Cerebellar nuclear complex (tissue), 1 donor: ENCODE data around the gene QSER1.
"Not testable (repeated sequence)": the region's sequence is repeated elsewhere in the genome, so short reads cannot be mapped to it uniquely, and the experiment has no call there.

ENCODE experiments used
- DNase-seq, 2 experiments: peaks; one replicate each; lab custom pipeline; 2025; lab: John Stamatoyannopoulos, UW

Gene QSER1

DNA sequence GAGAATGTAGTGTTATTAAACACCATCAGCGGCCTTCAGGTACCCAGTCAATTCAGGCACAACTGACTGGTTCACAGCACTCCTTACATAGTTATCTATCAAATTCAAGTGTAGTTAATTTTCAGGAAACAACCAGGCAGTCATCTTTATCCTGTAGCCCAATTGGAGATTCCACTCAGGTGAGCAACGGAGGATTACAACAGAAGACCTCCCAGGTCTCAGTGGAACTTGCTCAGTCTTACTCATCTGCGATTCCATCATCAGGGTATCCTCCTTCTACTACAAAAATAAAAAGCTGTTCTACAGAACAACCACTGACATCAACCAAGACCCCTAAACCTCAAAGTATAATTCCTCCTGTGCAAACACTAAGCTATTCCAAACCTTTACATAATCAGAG lies 39.6 kb downstream of the QSER1 start:
- no peak for DNase-seq

DNA sequence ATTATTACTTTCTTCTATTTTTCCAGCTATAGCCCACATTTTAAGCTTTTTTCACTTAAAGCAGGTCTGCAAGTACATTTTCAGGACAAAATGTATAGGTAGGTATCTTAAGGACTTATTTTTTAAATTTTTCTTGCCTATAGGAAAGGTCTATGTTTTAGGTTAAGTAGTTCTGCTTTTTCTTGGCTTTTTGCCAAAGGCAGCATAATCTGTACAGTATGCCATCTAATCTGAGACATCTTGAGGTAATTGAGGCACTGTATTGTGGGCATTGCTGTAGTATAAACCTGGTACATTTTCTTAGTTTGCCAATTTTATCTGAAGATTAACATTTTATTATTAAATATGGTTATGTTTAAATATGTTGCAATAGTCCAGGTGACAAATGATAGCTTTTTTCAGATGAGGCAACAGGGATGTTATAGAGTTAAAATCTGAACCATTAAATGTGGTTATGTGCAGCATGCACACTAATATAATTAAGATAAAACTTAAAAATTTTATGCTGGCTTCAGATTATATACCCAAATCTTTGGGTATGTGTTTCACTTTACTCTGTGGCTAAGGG lies 42.9 kb downstream of the QSER1 start:
- no peak for DNase-seq

DNA sequence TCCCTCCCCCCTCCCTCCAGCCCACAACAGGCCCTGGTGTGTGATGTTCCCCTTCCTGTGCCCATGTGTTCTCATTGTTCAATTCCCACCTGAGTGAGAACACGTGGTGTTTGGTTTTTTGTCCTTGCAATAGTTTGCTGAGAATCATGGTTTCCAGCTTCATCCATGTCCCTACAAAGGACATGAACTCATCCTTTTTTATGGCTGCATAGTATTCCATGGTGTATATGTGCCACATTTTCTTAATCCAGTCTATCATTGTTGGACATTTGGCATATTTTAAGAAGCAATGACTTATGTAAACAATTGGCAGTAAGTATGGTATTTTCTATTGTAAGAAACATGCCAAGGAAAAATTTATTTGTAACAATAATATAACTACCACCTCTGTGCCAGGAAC lies 43.6 kb downstream of the QSER1 start:
- DNase-seq: not testable (repeated sequence)

DNA sequence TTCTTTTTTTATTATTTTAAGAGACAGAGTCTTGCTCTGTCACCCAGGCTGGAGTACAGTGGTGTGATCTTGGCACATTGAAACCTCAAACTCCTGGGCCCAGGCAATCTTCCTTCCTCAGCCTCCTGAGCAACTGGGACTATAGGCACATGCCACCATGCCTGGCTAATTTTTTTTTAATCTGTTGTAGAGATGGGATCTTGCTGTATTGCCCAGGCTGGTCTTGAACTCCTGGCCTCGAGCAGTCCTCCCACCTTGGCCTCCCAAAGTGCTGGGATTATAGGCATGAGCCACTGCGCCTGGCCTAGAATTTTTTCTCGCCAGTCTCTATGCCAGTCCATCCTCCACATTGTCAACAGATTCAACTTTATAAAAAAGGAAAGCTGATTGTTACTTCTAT lies 44.7 kb downstream of the QSER1 start:
- DNase-seq: not testable (repeated sequence)

DNA sequence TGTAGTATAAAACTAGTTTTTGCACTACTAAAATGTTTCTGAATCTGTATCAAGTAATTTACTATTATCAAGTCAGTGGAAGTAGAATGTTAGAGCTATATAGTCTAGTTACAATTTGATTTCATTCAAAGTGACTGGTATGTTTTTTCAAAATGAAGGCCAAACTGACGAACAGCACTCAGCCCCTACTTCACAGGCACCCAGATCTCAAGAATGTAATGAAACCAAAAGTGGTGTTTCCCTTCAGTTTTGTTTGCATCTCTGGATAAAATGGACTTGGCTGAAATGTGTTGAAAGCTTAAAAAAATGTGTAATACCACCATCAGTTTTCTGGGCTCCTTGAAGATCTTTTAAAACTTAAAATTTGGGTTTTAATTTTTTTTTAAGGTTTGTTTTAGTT lies 46.4 kb downstream of the QSER1 start:
- DNase-seq: no peak

DNA sequence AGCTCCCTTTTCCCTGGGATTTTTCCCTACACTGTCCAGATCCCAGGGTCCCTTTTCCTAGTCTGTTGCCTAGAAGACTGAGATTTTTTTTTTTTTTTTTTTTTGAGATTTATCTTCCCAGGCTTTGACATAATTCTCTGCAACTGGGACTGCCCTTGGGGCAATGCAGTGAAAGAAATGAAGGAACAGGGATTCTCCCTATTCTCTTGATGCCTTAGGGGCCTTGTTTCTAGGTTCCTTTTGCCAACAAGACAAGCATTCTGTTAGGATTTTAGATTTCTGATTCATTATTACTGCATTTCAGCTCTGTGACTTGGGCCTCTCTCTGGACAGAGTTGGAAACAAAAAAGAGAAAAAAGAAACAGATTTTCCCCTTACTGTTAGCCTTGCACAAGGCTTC lies 47.3 kb downstream of the QSER1 start:
- DNase-seq: no peak

DNA sequence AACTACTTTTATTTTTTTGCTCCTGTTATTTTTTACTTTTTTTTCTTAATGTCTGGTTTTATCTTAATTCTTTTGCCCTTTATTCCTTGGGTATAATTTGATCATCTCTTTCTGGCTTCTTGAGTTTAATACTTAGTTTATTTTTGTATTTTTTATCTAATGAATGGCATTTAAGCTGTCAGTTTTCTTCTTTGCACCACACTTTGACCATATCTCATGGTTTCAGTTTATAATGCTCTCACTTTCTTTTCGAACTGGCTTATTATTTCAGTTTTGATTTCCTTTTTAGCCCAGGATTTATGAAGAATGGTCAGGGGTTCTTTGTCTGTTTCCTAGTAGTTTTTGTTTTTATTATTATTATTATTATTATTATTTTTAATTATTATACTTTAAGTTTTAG lies 48.3 kb downstream of the QSER1 start:
- DNase-seq: no peak

DNA sequence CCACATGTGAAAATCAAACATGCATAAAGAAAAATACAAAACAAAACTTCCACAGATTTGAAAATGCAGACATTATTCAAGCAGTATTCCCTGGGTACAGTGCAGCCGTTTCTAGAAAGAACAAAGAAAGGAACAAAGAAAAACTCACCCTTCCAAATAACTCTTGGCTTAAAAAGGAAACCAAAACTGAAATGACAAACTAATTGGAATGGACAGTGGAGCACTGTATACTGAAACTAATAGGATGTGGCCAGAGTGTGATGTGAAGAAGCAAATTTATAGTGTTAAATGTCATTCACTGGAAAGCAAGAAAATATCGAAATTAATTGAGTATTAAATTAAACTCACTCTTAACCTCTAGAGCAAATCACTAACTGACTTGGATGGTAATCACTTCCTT lies 55.4 kb downstream of the QSER1 start:
- no peak for DNase-seq

DNA sequence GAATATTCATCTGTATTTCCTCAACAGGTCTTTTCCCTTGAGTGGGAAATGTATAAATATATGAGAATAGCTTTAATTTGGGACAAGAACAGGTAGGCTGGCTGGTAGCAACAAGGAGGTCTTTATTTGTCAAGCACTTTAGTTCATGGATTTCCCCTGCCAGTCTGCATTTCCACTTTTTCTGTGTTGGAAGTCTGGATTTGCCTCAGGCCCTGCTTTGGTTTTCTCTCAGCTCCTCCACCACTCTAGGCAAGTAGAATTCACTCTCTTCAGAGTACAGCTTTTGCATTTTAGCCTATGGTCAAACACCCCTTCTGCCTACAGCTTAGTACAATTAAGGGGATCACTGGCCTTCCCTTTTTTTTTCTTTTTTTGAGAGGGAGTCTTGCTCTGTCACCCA lies 57.1 kb downstream of the QSER1 start:
- DNase-seq: no peak

DNA sequence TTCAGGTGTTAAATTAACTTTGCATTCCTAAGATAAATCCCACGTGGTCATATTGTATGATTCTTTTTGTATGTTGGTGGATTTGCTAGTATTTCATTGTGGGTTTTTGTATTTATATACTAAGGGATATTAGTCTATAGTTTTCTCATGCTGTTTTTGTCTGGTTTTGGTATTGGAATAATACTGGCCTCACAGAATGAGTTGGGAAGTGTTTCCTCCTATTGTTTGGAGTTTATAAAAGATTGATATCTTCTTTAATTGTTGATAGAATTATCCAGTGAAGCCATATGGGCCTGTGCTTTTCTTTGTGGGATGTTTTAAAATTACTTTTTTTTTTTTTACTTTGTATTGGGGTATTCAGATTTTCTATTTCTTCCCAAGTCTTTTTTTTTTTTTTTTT lies 59.8 kb downstream of the QSER1 start:
- no peak for DNase-seq

DNA sequence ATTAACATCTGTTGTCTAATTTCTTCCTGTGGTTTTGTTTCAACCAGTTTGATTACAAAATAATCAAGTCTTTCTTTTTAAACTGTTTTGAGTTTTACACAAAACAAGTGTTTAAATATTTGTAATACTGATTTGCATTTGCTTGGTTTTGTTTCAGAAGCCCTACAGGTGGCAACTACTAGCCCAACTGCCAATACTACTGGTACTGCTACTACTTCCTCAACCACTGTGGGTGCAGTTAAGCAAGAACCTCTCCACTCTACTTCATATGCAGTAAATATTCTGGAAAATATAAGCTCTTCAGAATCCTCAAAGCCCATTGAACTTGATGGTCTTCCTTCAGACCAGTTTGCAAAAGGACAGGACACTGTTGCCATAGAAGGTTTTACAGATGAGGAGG lies 61.1 kb downstream of the QSER1 start:
- DNase-seq: no peak

DNA sequence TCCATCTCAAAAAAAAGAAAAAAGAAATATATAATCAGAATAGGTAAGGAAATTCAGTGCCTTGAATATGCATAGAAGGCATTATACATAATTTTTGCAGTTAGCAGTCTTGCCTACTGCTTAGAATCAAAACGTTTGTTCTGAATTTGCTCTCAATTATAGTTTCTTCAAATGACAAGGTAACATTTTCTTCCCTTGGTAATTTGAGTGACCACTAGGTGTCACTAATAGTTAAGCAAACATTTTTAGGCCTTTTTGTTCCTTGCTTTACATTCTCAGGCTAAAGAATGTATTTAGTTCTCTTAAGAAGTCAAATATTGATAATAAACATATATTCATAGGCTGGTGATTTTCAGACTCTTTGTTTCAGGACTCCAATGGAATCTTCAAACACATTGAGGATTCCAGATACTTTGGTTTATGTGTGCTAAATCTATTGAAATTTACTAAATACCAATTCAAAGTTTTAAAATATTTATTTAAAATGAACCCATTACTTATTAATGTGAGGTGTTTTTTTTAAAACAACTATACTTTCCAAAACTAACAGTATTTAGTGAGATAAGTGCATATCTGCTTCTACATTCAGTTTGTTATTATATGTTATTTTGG lies 68.0 kb downstream of the QSER1 start:
- no peak for DNase-seq

DNA sequence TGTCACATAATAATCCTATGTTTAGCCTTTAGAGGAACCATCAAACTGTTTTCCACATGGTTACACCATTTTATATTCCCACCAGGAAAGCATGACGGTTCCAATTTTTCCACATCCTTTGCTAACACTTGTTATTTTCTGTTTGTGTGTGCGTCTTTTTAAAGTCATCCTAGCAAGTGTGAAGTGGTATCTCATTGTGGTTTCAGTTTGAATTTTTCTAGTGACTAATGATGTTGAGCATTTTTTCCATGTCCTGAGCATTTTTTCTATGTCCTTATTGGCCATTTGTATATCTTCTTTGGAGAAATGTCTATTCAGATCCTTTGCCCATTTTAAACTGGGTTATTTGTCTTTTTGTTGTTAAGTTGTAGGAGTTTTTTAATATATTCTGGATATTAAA lies 69.4 kb downstream of the QSER1 start:
- DNase-seq: no peak

DNA sequence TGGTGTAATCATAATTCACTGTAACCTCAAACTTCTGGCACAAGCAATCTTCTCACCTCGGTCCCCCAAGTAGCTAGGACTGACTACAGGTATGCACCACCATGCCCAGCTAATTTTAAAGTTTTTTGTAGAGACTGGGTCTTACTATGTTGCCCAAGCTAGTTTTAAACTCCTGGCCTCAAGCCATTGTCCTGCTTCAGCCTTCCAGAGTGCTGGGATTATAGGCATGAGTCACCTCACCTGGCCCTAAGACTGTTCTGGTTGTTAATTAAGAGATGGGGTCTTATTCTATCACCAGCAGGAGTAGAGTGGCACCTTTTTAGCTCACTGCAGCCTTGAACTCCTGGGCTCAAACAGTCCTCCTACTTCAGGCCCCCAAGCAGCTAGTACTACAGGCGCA lies 71.1 kb downstream of the QSER1 start:
- DNase-seq: no peak

DNA sequence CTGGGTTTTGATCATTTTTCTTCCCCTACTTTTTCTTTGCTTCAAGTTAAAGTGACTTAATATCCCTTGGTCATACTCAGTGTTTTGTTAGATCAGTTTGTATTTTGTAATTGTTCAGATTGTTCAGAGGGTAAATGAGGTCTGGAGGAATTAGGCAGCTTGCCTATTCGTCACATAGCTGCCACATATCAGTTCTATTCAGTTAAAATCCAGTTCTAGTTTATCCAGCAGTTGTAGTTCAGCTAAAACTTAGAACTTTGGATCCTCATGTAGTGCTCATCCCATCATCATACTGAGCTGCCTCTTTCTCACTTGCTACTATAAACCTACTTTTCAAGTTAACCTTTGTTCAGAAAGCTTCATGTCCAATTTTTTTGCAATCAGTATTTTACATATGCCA lies 75.9 kb downstream of the QSER1 start:
- no peak for DNase-seq

DNA sequence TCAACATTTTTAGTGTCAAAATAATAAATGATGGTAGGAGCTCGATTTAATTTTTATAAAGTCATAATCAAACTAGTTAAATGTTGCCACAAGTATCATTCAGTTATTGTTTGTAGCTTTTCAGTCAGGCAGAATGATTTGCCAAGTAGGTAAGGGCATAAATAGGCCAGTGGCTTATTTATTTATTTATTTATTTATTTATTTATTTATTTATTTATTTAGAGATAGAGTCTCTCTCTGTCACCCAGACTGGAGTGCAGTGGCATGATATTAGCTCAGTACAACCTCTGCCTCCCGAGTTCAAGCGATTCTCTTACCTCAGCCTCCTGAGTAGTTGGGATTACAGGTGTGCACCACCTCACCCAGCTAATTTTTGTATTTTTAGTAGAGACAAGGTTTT lies 79.6 kb downstream of the QSER1 start:
- not testable (repeated sequence) for DNase-seq

DNA sequence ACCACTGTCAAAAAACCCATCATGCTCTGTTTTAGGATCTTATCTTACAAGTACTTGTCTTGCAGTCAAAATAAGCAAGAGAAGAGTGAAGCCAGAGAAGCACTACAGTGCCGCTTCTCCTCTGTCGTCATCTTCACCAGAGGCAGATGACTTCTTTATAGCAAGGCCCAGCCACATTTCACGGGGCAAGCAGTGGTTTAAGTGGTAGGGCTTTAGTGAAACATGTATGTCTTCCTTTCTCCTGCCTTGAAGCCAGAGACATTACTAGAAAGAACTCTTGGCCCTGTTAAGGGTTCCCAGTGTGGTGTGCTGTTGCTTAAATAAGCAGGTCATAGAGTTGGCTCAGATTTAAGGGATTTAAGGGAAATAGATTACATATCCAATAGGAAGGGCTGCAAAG lies 80.2 kb downstream of the QSER1 start:
- no peak for DNase-seq

DNA sequence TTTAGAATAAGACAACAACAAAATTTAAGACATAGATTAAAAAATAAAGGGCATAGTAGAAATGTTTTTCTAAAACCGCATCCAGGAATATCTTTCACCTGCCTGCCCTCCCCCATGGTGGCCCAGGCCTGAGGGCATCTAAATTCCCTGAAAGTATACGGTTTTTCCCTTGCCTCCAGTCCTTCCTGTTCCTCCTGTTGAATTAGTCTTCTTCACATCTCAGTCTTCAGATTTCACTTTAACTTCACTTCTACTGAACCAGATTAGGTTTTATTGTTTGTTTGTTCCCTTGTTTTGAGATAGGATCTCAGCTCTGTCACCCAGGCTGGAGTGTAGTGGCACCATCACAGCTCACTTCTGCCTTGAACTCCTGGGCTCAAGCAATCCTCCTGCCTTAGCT lies 90.0 kb downstream of the QSER1 start:
- DNase-seq: no peak

DNA sequence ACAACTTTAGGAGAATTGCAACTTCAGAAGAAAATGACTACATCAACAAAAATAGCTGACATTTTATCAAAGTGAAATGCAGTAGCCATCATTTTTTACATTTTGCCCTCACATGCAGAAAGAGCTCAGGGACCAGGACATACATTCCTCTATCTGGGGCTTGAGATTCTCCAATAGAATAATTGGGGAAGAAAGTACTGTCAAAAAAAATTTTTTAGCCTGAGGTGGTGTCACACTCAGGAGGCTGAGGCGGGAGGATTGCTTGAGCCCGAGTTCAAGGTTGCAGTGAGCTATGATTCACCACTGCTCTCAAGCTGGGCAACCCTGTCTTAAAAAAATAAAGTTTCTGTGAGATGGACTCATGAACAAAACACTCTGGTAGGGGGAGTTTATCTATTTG lies 90.9 kb downstream of the QSER1 start:
- DNase-seq: no peak

DNA sequence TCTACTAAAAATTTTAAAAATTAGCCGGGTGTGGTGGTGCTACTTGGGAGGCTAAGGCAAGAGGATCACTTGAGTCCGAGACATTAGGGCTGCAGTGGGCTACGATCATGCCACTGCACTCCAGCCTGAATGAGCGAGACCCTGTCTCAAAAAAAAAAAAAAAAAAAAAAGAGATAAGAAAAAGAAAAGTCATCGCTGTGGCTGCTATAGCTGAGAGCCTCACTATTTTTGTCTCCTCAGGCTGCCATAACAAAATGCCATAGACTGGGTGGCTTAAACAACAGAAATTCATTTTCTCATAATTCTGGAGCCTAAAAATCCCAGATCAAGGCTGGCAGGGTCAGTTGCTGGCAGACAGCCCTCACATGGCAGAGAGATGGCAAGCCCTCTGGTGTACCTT lies 93.0 kb downstream of the QSER1 start:
- no peak for DNase-seq

DNA sequence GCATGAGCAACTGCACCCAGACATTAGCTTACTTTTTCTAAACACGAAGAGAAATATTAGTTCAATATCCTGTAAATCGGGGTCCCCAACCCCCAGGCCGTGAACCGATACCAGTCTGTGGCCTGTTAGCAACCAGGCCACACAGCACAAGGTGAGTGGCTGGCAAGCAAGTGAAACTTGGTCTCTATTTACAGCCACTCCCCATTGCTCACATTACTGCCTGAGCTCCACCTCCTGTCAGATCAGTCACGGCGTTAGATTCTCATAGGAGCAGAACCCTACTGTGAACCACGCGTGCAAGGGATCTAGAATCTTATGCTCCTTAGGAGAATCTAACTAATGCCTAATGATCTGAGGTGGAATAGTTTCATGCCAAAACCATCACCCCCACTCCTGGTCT lies 95.2 kb downstream of the QSER1 start:
- DNase-seq: no peak

DNA sequence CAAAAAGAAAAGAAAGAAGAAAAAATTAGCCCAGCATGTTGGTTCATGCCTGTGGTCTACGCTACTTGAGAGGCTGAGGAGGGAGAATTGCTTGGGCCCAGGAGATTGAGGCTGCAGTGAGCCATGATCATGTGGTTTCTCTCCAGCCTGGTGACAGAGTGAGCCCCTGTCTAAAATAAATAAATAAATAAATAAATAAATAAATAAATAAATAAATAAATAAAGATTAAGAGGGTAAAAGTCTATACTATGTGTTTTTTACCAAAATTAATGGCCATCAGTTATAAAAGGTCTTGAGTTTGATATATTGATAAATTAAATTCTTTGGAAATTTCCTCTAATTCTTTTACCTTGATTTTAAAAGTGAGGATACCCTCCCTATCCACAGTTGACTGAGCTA lies 97.9 kb downstream of the QSER1 start:
- DNase-seq: no peak

DNA sequence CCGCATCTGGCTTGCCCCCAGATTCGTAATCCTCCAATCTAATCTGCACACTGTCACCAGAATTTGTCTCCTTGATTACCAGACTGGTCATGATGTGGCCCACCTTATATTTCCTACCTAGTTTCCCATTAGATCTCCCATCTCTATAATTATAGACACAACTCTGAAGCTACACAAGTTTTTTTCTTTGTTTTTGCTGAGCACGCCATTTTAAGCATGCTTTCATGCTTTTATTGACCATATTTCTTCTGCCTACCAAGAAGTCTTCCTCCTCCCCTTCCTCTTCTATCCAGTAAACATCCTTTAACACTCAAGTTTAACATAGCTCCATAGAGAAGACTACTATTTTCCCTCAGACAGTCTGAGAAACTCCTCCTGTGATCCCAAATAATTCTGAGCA lies 98.8 kb downstream of the QSER1 start:
- DNase-seq: no peak

DNA sequence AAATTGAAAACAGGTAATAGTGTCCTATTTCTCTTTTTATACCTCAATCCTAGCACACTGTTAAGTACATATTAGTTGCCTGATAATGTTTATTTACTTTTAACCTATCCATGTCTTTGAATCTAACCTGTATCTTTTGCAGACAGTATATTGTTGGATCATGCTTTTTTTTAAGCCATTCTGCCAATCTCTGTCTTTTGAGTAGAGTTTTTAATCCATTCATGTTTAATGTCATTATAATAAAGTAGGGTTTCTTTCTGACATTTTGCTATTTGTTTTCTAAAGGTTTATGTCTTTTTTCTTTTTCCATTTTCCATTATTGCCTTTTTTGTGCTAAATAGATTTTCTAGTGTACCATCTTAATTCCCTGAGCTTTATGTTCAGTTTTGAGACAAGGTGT lies 99.3 kb downstream of the QSER1 start:
- DNase-seq: no peak

DNA sequence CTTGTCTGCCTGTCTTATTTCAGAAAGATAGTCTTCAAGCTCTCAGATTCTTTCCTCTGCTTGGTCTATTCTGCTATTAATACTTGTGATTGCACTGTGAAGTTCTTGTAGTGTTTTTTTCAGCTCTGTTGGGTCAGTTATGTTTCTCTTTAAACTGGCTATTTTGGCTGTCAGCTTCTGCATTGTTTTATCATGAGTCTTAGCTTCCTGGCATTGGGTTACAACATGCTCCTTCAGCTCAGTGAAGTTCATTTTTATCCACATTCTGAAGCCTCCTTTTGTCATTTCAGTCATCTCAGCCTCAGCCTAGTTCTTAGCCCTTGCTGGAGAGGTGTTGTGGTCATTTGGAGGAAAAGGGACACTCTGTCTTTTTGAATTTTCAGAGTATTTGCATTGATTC lies 107.6 kb downstream of the QSER1 start:
- no peak for DNase-seq
